Endothelial cell (in vitro differentiated cells): ENCODE results near the gene TRAP1. TPM values are rescaled to one million over a fixed set of nuclear protein-coding genes. Genes with fewer than 3 reads are reported as not detected.
A peak's percentile ranks its signal among the peaks of the same experiment; 100 is the strongest.

Experiments used
- DNase-seq: peaks from one replicate; pipeline ENCODE4 v3.0.0; 2021; ENCODE audit warnings: low spot score
- H3K27ac Mint-ChIP-seq: one replicate; pipeline ENCODE4 v1.8.0; 2021; ENCODE audit warnings: mixed read lengths, inconsistent platforms; ENCODE audit not compliant: unreplicated experiment
- H3K27me3 Mint-ChIP-seq: one replicate; pipeline ENCODE4 v1.8.0; 2021; ENCODE audit warnings: mild to moderate bottlenecking, moderate library complexity, mixed read lengths, inconsistent platforms; ENCODE audit not compliant: unreplicated experiment
- H3K36me3 Mint-ChIP-seq: one replicate; pipeline ENCODE4 v1.8.0; 2021; ENCODE audit warnings: mild to moderate bottlenecking, low read depth, mixed read lengths, inconsistent platforms; ENCODE audit not compliant: unreplicated experiment
- H3K4me1 Mint-ChIP-seq: one replicate; pipeline ENCODE4 v1.8.0; 2021; ENCODE audit warnings: mild to moderate bottlenecking, mixed read lengths, inconsistent platforms; ENCODE audit not compliant: unreplicated experiment
- H3K4me3 Mint-ChIP-seq: one replicate; pipeline ENCODE4 v1.8.0; 2021; ENCODE audit warnings: mild to moderate bottlenecking, mixed read lengths, inconsistent platforms; ENCODE audit not compliant: unreplicated experiment
- H3K9me3 Mint-ChIP-seq: one replicate; pipeline ENCODE4 v1.8.0; 2021; ENCODE audit warnings: mixed read lengths, inconsistent platforms; ENCODE audit not compliant: unreplicated experiment
- CTCF ChIP-seq: fragments of 200-600 bp; sonication (generic); IDR thresholded peaks from one replicate; pipeline ENCODE4 v1.5.0; 2021; ENCODE audit warnings: antibody characterized with exemption; ENCODE audit not compliant: unreplicated experiment
- total RNA-seq: library from RNA; stranded (reverse); fragmentation: NEBNext Ultra II Directional; extraction: Animal tissue kit (Norgen Biotek cat#: 25700); gene quantifications from one replicate; pipeline ENCODE4 v1.2.1, GENCODE V29; 2021; ENCODE audit not compliant: unreplicated experiment

Gene TRAP1
- total RNA-seq, 1 donor from 2014 or later, result 104 TPM

DNA sequence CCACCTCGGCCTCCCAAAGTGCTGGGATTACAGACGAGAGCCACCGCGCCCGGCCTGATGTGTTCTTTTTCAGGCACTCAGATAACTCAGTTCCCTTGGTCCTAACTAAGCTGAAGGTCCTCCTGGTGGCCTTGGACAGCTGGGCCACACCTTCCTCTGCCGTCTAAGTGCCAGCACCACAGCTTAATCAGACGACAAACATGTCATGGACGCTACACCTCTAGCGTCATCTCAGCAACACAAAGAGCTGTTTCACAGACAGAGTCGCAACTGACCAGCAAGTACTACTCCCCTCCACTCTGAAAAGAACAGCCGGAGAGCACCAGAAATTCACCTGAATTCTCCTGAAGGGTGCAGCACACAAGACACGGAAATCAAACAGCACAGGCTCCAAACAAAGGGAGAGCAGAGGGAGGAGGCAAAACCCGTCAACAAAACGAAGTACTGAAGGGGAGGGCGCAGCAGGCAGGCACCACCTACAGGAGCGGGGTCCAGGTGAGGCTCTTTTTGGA lies 4.4 kb downstream of the TRAP1 start:
- peaks cover 3% of the 10 kb centered on the region for H3K27me3 Mint-ChIP-seq
- H3K4me3 Mint-ChIP-seq, result no peak overlapping the region
- peaks cover 26% of the 10 kb centered on the region for H3K4me1 Mint-ChIP-seq
- no peak for TF ChIP-seq CTCF
- H3K27ac Mint-ChIP-seq, result peak overlapping the region; percentile 92
- no peaks in the 10 kb centered on the region for H3K9me3 Mint-ChIP-seq
- no peak for DNase-seq
- peaks cover 3% of the 10 kb centered on the region for H3K36me3 Mint-ChIP-seq

- TF ChIP-seq CTCF, result no peak
- Mint-ChIP-seq H3K36me3 (no peaks in the 10 kb centered on the region), H3K27ac (no peak overlapping the region), H3K9me3 (no peaks in the 10 kb centered on the region), H3K4me1 (no peaks in the 10 kb centered on the region), H3K4me3 (no peak overlapping the region), H3K27me3 (peaks cover 6% of the 10 kb centered on the region)
- no peak for DNase-seq
These were observed 10.9 kb downstream of the TRAP1 start for GRCh38 chr16:3706253-3707012.

GRCh38 chr16:3702082-3702481 lies 15.2 kb downstream of the TRAP1 start:
- H3K27me3 Mint-ChIP-seq, result peaks cover 6% of the 10 kb centered on the region
- no peak for TF ChIP-seq CTCF
- DNase-seq, result no peak
- H3K9me3 Mint-ChIP-seq, result no peaks in the 10 kb centered on the region
- no peaks in the 10 kb centered on the region for H3K36me3 Mint-ChIP-seq
- peak overlapping the region; percentile 17 for H3K27ac Mint-ChIP-seq
- no peaks in the 10 kb centered on the region for H3K4me1 Mint-ChIP-seq
- H3K4me3 Mint-ChIP-seq, result no peak overlapping the region

GRCh38 chr16:3701531-3701930 lies 15.8 kb downstream of the TRAP1 start:
- Mint-ChIP-seq H3K27ac (no peak overlapping the region), H3K4me3 (no peak overlapping the region), H3K27me3 (peaks cover 6% of the 10 kb centered on the region), H3K9me3 (no peaks in the 10 kb centered on the region), H3K36me3 (no peaks in the 10 kb centered on the region), H3K4me1 (no peaks in the 10 kb centered on the region)
- no peak for DNase-seq
- TF ChIP-seq CTCF, result no peak

DNA sequence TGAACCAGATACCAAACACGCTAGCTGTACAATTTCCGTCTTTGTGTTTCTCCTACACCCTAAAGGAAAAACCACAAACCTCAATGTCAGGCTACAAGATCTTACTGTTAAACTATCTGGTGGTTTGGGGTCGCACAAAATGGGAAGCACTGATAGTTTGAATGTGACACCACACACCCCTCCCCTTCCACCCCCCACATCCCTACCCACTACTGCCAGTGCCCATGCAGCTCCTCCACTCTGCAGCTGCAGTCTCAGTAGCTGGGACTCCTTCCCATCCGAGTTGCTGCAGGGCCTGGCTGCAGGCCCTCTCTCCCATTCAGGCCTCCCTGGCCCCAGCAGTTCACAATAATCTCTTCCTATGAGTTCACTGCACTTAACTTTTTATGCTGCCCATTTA lies 18.4 kb downstream of the TRAP1 start:
- DNase-seq, result no peak
- Mint-ChIP-seq H3K27ac (no peak overlapping the region), H3K9me3 (no peaks in the 10 kb centered on the region), H3K27me3 (peaks cover 2% of the 10 kb centered on the region), H3K36me3 (peaks cover 4% of the 10 kb centered on the region), H3K4me3 (no peak overlapping the region), H3K4me1 (no peaks in the 10 kb centered on the region)
- TF ChIP-seq CTCF, result no peak
